ENCODE data around the gene F2RL2. TPM values are rescaled to one million over a fixed set of nuclear protein-coding genes. Genes with fewer than 3 reads are reported as not detected.

Gene F2RL2
- total RNA-seq, 4 donors from 2014 or later = 0.87 to 2.4 TPM; not detected in 2

- TF ChIP-seq CTCF (IDR thresholded peaks at IDR 0.05) = no peak
- no peak for TF ChIP-seq EP300 (IDR thresholded peaks at IDR 0.05)
- no peak for TF ChIP-seq POLR2A (IDR thresholded peaks at IDR 0.05)
- 26 to 27% methylated on average over 3 of the region's 3 CpGs for WGBS, 2 donors
- Histone ChIP-seq H3K27ac (no peak overlapping the region), H3K36me3 (peaks cover 0 to 16% (median 0%) of the 10 kb centered on the region in 3 donors), H3K4me1 (peaks cover 0 to 4% (median 0%) of the 10 kb centered on the region in 4 donors), H3K4me3 (no peak overlapping the region), H3K9me3 (no peaks in the 10 kb centered on the region), H3K27me3 (no peaks in the 10 kb centered on the region)
- DNase-seq (ENCODE audit: low spot score in 2 of 2) = no peak
Measured at GRCh38 chr5:76592692-76593091, 30.5 kb downstream of the F2RL2 start.

DNA sequence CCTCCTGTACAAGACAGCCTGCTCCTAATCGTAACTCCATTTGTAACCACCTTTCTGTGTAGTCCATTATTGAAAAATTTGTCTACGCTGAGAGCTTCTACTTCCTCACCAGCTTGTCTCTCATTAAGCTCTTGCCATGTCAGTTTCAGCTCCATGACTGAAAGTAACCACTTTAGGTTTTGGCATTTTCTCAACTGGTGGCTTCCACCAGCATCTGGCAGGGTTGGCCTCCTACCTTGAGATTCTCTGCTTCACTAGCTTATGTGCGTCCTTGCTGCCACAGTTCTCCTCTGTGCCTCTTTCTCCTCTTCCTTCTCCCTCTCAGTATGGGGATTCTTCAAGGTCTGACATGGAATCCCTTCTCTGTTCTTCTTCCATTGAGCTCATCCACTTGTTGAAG, 31.8 kb downstream of the F2RL2 start:
- peaks cover 0 to 6% (median 0%) of the 10 kb centered on the region in 3 donors for H3K36me3 ChIP-seq
- H3K4me1 ChIP-seq = peaks cover 0 to 4% (median 0%) of the 10 kb centered on the region in 4 donors
- H3K9me3 ChIP-seq = no peaks in the 10 kb centered on the region
- DNase-seq (ENCODE audit: low spot score in 2 of 2) = no peak
- no peak overlapping the region for H3K27ac ChIP-seq
- H3K4me3 ChIP-seq = no peak overlapping the region
- TF ChIP-seq CTCF (IDR thresholded peaks at IDR 0.05) (no peak), POLR2A (IDR thresholded peaks at IDR 0.05) (no peak), EP300 (IDR thresholded peaks at IDR 0.05) (no peak)
- WGBS, 2 donors = 97 to 98% methylated on average over 3 of the region's 3 CpGs
- no peaks in the 10 kb centered on the region for H3K27me3 ChIP-seq

- peaks cover 0 to 6% (median 0%) of the 10 kb centered on the region in 3 donors for H3K36me3 ChIP-seq
- WGBS, 2 donors = 91 to 96% methylated on average over 1 of the region's 1 CpG
- no peak overlapping the region for H3K4me3 ChIP-seq
- TF ChIP-seq POLR2A (IDR thresholded peaks at IDR 0.05) = no peak
- no peak for TF ChIP-seq CTCF (IDR thresholded peaks at IDR 0.05)
- TF ChIP-seq EP300 (IDR thresholded peaks at IDR 0.05) = no peak
- H3K27me3 ChIP-seq = no peaks in the 10 kb centered on the region
- no peaks in the 10 kb centered on the region for H3K9me3 ChIP-seq
- DNase-seq (ENCODE audit: low spot score in 2 of 2) = no peak
- H3K27ac ChIP-seq = no peak overlapping the region
- peaks cover 0 to 4% (median 0%) of the 10 kb centered on the region in 4 donors for H3K4me1 ChIP-seq
Measured at GRCh38 chr5:76590027-76590426, 33.2 kb downstream of the F2RL2 start.

GRCh38 chr5:76586531-76586930, 36.7 kb downstream of the F2RL2 start:
- no peak for DNase-seq (ENCODE audit: low spot score in 2 of 2)
- H3K36me3 ChIP-seq = peaks cover 0 to 6% (median 0%) of the 10 kb centered on the region in 3 donors
- H3K4me3 ChIP-seq = no peak overlapping the region
- TF ChIP-seq EP300 (IDR thresholded peaks at IDR 0.05) (no peak), POLR2A (IDR thresholded peaks at IDR 0.05) (no peak), CTCF (IDR thresholded peaks at IDR 0.05) (no peak)
- no peaks in the 10 kb centered on the region for H3K27me3 ChIP-seq
- H3K27ac ChIP-seq = no peak overlapping the region
- 84 to 93% methylated on average over 4 of the region's 4 CpGs for WGBS, 2 donors
- peaks cover 0 to 7% (median 0%) of the 10 kb centered on the region in 4 donors for H3K4me1 ChIP-seq
- H3K9me3 ChIP-seq = no peaks in the 10 kb centered on the region

DNA sequence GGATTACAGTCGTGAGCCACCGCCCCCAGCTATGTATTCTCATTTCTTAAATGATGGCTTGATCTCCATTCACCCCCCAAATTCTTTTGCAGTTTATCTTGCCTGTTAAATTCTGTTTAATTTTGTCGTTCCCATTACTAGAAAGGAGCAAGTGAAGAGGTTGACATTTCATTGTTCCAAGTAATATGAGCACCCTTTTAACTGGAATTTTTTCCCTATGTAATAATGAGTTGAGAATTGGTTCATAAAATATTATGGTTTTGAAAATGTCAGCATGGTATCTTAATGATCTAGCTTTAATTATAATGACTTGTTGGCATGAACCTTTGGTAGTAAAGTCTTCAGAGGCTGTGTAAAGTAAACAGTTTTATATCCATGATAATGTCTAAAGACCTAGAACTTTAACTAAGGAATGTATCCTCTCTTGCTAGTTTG, 37.4 kb downstream of the F2RL2 start:
- Histone ChIP-seq H3K4me3 (no peak overlapping the region), H3K36me3 (peaks cover 0 to 4% (median 0%) of the 10 kb centered on the region in 3 donors), H3K27ac (no peak overlapping the region), H3K27me3 (no peaks in the 10 kb centered on the region), H3K4me1 (peaks cover 0 to 7% (median 0%) of the 10 kb centered on the region in 4 donors), H3K9me3 (no peaks in the 10 kb centered on the region)
- TF ChIP-seq CTCF (IDR thresholded peaks at IDR 0.05) = no peak
- no peak for TF ChIP-seq EP300 (IDR thresholded peaks at IDR 0.05)
- no peak for TF ChIP-seq POLR2A (IDR thresholded peaks at IDR 0.05)
- 75 to 78% methylated on average over 3 of the region's 3 CpGs for WGBS, 2 donors
- no peak for DNase-seq (ENCODE audit: low spot score in 2 of 2)

Data from tibial nerve (tissue), 4 donors.